Adrenal gland (tissue), 12 donors: Measurements from ENCODE around the gene RIMBP2. TPM values are rescaled to one million over a fixed set of nuclear protein-coding genes. Genes with fewer than 3 reads are reported as not detected.

Experiments used
- DNase-seq, 7 donors: peaks; one replicate each; pipeline ENCODE4 v3.0.0-alpha.2; 2019 to 2020
- H3K27ac ChIP-seq, 5 donors: fragments of 200-600 bp; sonication (generic) in 4 of 5; 1 replicate in 3 of 5; 2 replicates in 2 of 5; pipeline versions ENCODE4 v1.5.1 to v1.8.0; 2016 to 2020; ENCODE audit warnings: mild to moderate bottlenecking in 1 of 5
- H3K27me3 ChIP-seq: fragments of 200-600 bp; 2 replicates; pipeline ENCODE4 v1.8.0; 2021
- H3K36me3 ChIP-seq, 2 donors: fragments of 200-600 bp; replicated peaks in 1 of 2; 1 replicate in 1 of 2; 2 replicates in 1 of 2; pipeline versions ENCODE4 v1.5.1 to v1.8.0; 2018 to 2022
- H3K4me1 ChIP-seq, 2 donors: fragments of 200-600 bp; replicated peaks in 1 of 2; 1 replicate in 1 of 2; 2 replicates in 1 of 2; pipeline versions ENCODE4 v1.5.1 to v1.8.0; 2018 to 2021
- H3K4me3 ChIP-seq, 4 donors: fragments of 200-600 bp; sonication (generic) in 3 of 4; one replicate each; pipeline ENCODE4 v1.5.1; 2016 to 2018
- H3K9me3 ChIP-seq, 3 donors: fragments of 200-600 bp; sonication (generic) in 1 of 3; replicated peaks in 1 of 3; 1 replicate in 2 of 3; 2 replicates in 1 of 3; pipeline versions ENCODE4 v1.5.1 to v1.8.0; 2016 to 2021
- POLR2A ChIP-seq, 2 donors: fragments of 450-650 bp; IDR thresholded peaks; one replicate each; pipeline ENCODE4 v1.6.1; 2017; ENCODE audit warnings: antibody characterized with exemption in 2 of 2, mild to moderate bottlenecking in 2 of 2, moderate library complexity in 1 of 2
- WGBS, 4 donors: extraction: QIAGEN DNeasy Blood & Tissue Kit in 2 of 4; methylation state at CpG; one replicate each; pipeline versions ENCODE4 v1.1.5 to v1.1.7; 2013 to 2017; 5-methylcytosine and 5-hydroxymethylcytosine counted together
- intact Hi-C, 2 donors: fragments of 100-400 bp; cut with DNase I; formaldehyde crosslinking; loops; one replicate each; pipeline versions ENCODE4 v1.14.1 to v1.15.0; 2022 to 2023
- polyA plus RNA-seq, 3 donors: library from polyadenylated mRNA; stranded (reverse); fragments of 200-250 nt in 2 of 3; fragments of 350-450 nt in 1 of 3; fragmentation: Illumina TruSeq in 1 of 3; extraction: RNeasy Lipid Tissue Mini Kit (QIAGEN cat#74804) in 1 of 3; gene quantifications; one replicate each; pipeline ENCODE4 v1.2.3, GENCODE V29; 2013 to 2014
- total RNA-seq, 9 donors: library from RNA; depleted of rRNA in 4 of 9; stranded (reverse); fragments of >200 nt in 4 of 9; fragments of 120-200 nt in 1 of 9; fragmentation: NEBNext Ultra II Directional in 1 of 9; extraction: Animal tissue kit (Norgen Biotek cat#: 25700) in 1 of 9; gene quantifications; one replicate each; pipeline versions ENCODE4 v1.1.0 to v1.2.4, GENCODE V29; 2013 to 2023
- TF ChIP-seq, protein P1 (sequence below), 6 experiments: fragments of 450-650 bp in 4 of 6; fragments of 200-600 bp in 2 of 6; sonication (generic) in 1 of 6; IDR thresholded peaks; 1 replicate in 5 of 6; 2 replicates in 1 of 6; pipeline versions ENCODE4 v1.5.1 to v1.8.0; 2016 to 2021; ENCODE audit warnings: antibody characterized with exemption in 6 of 6, mild to moderate bottlenecking in 2 of 6, moderate library complexity in 1 of 6
- donor health status: healthy with polysubstance abuse.
- donor health status: Bipolar disorder and iron deficiency.
- donor health status: DM: yes; HTN: yes; CAD: no.
- donor health status: DM: no; HTN: no; CAD: no.
- donor health status: DM: no; HTN: no; CAD: no.
- donor health status: DM: yes; HTN: yes; CAD: no.

Gene RIMBP2
- total and polyA plus RNA-seq, 12 donors, result 0.18 to 23.9 (median 6.3) TPM; not detected in 2

DNA sequence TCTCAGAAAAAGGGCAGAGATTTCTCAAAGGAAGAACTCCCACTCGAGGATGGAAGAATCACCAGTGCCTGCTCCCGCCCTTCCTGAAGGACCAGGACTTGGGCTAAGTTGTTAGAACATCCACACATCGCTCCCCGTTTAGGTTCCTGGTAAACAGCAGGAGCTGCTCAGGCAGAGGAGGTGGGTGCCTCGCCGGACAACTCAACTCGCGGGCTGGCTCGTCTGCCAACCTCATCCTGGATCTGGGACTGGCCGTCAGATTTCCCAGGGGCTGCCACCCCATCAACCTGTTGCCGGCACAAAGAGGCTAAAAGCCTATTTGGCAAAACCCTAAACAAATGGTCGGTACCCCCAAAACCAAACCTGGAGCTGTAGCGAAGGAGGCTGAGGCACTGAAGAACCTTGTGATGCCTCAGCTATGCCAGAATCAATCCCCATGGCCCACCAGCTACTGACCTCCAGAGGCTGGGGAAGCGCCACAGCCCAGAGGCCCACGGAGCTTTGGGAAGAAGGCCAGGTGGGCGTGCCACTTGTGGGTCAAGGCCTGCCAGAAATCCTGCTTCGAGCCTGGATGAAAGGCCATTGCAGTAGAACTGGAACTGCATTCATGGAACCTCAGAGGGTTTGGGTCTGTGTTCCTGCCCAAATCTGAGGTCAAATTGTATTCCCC is 42.9 kb downstream of the RIMBP2 start:
- H3K27me3 ChIP-seq, result no peaks in the 10 kb centered on the region
- no peak overlapping the region for H3K27ac ChIP-seq
- H3K4me1 ChIP-seq, result no peaks in the 10 kb centered on the region
- H3K4me3 ChIP-seq, result no peak overlapping the region
- no peak for DNase-seq
- WGBS, 4 donors, result 61 to 83% (median 70%) methylated on average over 12 to 17 of the region's 17 CpGs
- no peaks in the 10 kb centered on the region for H3K9me3 ChIP-seq
- TF ChIP-seq, protein P1, sequence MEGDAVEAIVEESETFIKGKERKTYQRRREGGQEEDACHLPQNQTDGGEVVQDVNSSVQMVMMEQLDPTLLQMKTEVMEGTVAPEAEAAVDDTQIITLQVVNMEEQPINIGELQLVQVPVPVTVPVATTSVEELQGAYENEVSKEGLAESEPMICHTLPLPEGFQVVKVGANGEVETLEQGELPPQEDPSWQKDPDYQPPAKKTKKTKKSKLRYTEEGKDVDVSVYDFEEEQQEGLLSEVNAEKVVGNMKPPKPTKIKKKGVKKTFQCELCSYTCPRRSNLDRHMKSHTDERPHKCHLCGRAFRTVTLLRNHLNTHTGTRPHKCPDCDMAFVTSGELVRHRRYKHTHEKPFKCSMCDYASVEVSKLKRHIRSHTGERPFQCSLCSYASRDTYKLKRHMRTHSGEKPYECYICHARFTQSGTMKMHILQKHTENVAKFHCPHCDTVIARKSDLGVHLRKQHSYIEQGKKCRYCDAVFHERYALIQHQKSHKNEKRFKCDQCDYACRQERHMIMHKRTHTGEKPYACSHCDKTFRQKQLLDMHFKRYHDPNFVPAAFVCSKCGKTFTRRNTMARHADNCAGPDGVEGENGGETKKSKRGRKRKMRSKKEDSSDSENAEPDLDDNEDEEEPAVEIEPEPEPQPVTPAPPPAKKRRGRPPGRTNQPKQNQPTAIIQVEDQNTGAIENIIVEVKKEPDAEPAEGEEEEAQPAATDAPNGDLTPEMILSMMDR (IDR thresholded peaks at IDR 0.05), result no peak
- TF ChIP-seq POLR2A (IDR thresholded peaks at IDR 0.05), result no peak
- intact Hi-C loops, result no loop called here
- H3K36me3 ChIP-seq, result no peaks in the 10 kb centered on the region

DNA sequence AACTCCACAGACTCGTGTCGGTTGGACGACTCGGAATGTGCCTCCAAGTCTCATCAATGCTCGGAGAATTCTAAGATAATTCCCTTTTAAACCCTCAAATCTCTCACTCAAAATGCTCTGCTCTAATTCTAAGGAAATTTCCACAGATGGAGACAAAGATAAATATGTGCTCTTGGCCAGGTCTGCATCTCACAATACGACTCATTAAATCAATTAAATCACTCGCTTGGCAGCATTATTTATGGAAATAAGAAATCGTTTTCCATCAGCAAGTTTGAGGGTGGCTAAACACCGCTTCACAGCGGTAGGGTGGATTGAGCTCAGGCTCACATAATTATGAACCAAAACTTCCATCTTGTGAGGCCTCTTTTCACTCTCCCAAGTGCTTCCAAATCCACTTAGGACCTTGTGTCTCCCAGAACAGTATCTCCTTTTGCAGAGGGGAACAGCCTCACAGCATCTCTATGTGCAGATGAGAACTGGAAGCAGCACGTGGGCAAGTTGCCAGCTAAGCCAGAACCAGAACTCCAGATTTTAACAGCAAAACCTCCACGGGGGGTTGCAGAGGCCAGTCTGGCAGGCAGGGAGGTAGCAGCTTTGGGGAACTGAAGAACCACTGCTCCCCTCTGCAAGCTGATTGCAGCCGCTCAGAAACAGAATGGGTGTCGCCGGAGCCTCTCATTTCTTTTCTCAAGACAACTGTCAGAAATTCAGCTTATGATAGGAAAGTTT is 43.8 kb downstream of the RIMBP2 start:
- Histone ChIP-seq H3K27me3 (no peaks in the 10 kb centered on the region), H3K27ac (no peak overlapping the region), H3K9me3 (no peaks in the 10 kb centered on the region), H3K4me1 (no peaks in the 10 kb centered on the region), H3K4me3 (no peak overlapping the region), H3K36me3 (no peaks in the 10 kb centered on the region)
- intact Hi-C loops, result no loop called here
- WGBS, 4 donors, result 61 to 64% (median 63%) methylated on average over 15 of the region's 15 CpGs
- TF ChIP-seq, protein P1 (IDR thresholded peaks at IDR 0.05), result no peak
- no peak for TF ChIP-seq POLR2A (IDR thresholded peaks at IDR 0.05)
- DNase-seq, result no peak

DNA sequence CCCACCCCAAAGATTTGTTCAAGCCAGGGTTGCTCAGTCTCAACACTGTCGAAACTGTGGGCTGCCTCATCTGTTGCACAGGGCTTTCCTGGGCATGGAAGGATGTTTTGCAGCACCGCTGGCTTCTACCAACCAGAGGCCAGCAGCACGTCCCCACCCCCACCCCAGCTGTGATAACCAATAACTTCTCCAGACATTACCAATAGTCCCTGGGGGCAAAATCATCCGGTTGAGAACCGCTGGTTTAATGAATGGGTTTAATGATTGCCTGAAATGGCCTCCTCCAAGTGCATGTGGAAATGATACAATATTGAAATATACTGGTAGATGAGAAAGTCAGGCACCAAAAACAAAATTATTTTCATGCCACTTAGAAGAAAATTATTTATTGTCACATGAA is 44.5 kb downstream of the RIMBP2 start:
- 74 to 84% (median 79%) methylated on average over 2 to 5 of the region's 5 CpGs for WGBS, 4 donors
- Histone ChIP-seq H3K27me3 (no peaks in the 10 kb centered on the region), H3K9me3 (no peaks in the 10 kb centered on the region), H3K36me3 (no peaks in the 10 kb centered on the region), H3K4me3 (no peak overlapping the region), H3K4me1 (no peaks in the 10 kb centered on the region), H3K27ac (no peak overlapping the region)
- DNase-seq, result no peak
- intact Hi-C loops, result no loop called here
- no peak for TF ChIP-seq POLR2A (IDR thresholded peaks at IDR 0.05)
- TF ChIP-seq, protein P1 (IDR thresholded peaks at IDR 0.05), result no peak

DNA sequence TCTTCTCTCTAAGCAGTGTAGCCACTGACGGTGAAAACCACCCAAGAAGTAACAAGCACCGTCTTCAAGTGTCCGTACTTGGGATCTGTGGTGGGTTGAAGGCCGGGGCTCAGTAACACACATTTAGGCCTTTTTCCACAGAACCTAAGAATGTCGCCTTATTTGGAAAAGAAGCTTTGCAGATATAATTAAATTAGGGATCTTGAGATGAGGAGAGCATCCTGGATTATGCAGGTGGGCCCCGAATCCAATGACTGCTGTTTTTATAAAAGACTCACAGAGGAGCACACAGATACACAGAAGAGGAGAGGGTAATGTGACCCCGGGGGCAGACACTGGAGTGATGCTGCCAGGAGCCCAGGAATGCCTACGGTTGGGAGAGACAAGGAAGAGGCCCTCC is 46.3 kb downstream of the RIMBP2 start:
- 61 to 79% (median 73%) methylated on average over 8 of the region's 8 CpGs for WGBS, 4 donors
- H3K27me3 ChIP-seq, result no peaks in the 10 kb centered on the region
- no peaks in the 10 kb centered on the region for H3K36me3 ChIP-seq
- DNase-seq, result no peak
- H3K4me1 ChIP-seq, result no peaks in the 10 kb centered on the region
- no peak overlapping the region for H3K27ac ChIP-seq
- intact Hi-C loops, result no loop called here
- TF ChIP-seq POLR2A (IDR thresholded peaks at IDR 0.05), result no peak
- TF ChIP-seq, protein P1 (IDR thresholded peaks at IDR 0.05), result no peak
- no peaks in the 10 kb centered on the region for H3K9me3 ChIP-seq
- H3K4me3 ChIP-seq, result no peak overlapping the region
